Testis (tissue), 3 donors: Measurements from ENCODE around the gene LRRC37A. TPM values are rescaled to one million over a fixed set of nuclear protein-coding genes. Genes with fewer than 3 reads are reported as not detected.
"Not testable (repeated sequence)": the region's sequence is repeated elsewhere in the genome, so short reads cannot be mapped to it uniquely, and the experiment has no call there.

Source experiments
- DNase-seq: peaks from one replicate; pipeline ENCODE4 v3.0.0-alpha.2; 2019
- H3K27ac ChIP-seq, 2 donors: fragments of 200-600 bp; sonication (generic); one replicate each; pipeline ENCODE4 v1.5.1; 2019
- H3K27me3 ChIP-seq: fragments of 200-600 bp; sonication (generic); one replicate; pipeline ENCODE4 v1.5.1; 2019
- H3K36me3 ChIP-seq: fragments of 200-600 bp; sonication (generic); one replicate; pipeline ENCODE4 v1.5.1; 2017; ENCODE audit warnings: low read depth; ENCODE audit errors: missing control alignments
- H3K4me1 ChIP-seq: fragments of 200-600 bp; sonication (generic); one replicate; pipeline ENCODE4 v1.5.1; 2019
- H3K4me3 ChIP-seq, 2 donors: fragments of 200-600 bp; sonication (generic); one replicate each; pipeline ENCODE4 v1.5.1; 2017 to 2019
- H3K9me3 ChIP-seq: fragments of 200-600 bp; sonication (generic); one replicate; pipeline ENCODE4 v1.5.1; 2017
- POLR2A ChIP-seq: fragments of 450-650 bp; IDR thresholded peaks from one replicate; pipeline ENCODE4 v1.6.1; 2017; ENCODE audit warnings: antibody characterized with exemption, mild to moderate bottlenecking, moderate library complexity
- WGBS, 2 donors: methylation state at CpG; one replicate each; pipeline ENCODE4 v1.1.5; 2018; 5-methylcytosine and 5-hydroxymethylcytosine counted together
- intact Hi-C: fragments of 100-400 bp; cut with DNase I; formaldehyde crosslinking; loops from one replicate; pipeline ENCODE4 v1.15.1; 2023; ENCODE audit warnings: low total_unique reads
- polyA plus RNA-seq: library from polyadenylated mRNA; stranded (reverse); fragments of 350-450 nt; fragmentation: Illumina TruSeq; extraction: RNeasy Lipid Tissue Mini Kit (QIAGEN cat#74804); gene quantifications from one replicate; pipeline ENCODE4 v1.2.3, GENCODE V29; 2014; ENCODE audit warnings: low read depth, low replicate concordance; ENCODE audit not compliant: insufficient read depth
- total RNA-seq, 2 donors: library from RNA; depleted of rRNA; stranded (reverse); fragments of >200 nt; gene quantifications; one replicate each; pipeline ENCODE4 v1.2.3, GENCODE V29; 2016
- TF ChIP-seq, protein P1 (sequence below), 3 experiments: fragments of 450-650 bp in 2 of 3; fragments of 200-600 bp in 1 of 3; sonication (generic) in 1 of 3; IDR thresholded peaks; one replicate each; pipeline ENCODE4 v1.5.1; 2016 to 2019; ENCODE audit warnings: antibody characterized with exemption in 3 of 3, mild to moderate bottlenecking in 2 of 3, moderate library complexity in 1 of 3

The LRRC37A gene
- total and polyA plus RNA-seq, 3 donors from 2014 or later: 7.8 to 18.9 (median 10.2) TPM

DNA sequence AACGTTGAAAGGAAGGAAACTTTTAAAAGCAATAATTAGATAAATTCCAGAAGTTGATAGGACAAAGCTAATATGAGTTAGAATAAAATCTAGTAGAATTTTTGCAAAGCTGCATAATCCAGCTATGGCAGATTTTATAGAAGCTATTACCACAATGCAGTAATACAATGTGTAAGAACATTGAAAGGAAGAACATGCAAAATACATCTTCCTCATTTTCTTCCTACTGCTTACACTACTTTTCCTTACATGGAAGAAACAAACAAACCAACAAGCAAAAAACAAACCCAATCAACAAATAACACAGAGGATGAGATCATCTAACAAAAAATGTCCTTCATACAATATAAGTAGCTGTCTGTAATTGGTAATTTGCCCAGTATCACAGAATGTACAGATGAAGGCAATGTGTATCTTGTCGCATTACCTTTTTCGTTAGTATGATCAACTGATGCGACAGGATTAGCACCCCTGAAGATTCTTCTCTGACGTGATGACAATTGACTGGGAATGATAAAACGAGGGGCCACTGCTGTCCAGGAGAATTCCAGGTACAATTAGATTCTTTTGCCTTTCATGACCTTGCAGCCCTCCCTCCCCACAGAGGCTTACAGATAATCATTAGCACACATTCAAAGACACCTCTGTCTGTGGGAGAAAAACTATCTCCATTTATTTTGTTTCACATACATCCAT lies 21.2 kb upstream of the LRRC37A start:
- no peaks in the 10 kb centered on the region for H3K9me3 ChIP-seq
- 60 to 64% methylated on average over 6 of the region's 6 CpGs for WGBS, 2 donors
- TF ChIP-seq, protein P1, sequence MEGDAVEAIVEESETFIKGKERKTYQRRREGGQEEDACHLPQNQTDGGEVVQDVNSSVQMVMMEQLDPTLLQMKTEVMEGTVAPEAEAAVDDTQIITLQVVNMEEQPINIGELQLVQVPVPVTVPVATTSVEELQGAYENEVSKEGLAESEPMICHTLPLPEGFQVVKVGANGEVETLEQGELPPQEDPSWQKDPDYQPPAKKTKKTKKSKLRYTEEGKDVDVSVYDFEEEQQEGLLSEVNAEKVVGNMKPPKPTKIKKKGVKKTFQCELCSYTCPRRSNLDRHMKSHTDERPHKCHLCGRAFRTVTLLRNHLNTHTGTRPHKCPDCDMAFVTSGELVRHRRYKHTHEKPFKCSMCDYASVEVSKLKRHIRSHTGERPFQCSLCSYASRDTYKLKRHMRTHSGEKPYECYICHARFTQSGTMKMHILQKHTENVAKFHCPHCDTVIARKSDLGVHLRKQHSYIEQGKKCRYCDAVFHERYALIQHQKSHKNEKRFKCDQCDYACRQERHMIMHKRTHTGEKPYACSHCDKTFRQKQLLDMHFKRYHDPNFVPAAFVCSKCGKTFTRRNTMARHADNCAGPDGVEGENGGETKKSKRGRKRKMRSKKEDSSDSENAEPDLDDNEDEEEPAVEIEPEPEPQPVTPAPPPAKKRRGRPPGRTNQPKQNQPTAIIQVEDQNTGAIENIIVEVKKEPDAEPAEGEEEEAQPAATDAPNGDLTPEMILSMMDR (IDR thresholded peaks at IDR 0.05): no peak
- TF ChIP-seq POLR2A: no peak
- no peak for DNase-seq
- no peak overlapping the region for H3K27ac ChIP-seq
- no peaks in the 10 kb centered on the region for H3K27me3 ChIP-seq
- no peak overlapping the region for H3K4me3 ChIP-seq
- intact Hi-C loops: loop anchor here (10.0 kb wide), 1 partner anchor 269 kb away; no protein-coding TSS in a partner anchor
- no peaks in the 10 kb centered on the region for H3K36me3 ChIP-seq
- no peaks in the 10 kb centered on the region for H3K4me1 ChIP-seq

DNA sequence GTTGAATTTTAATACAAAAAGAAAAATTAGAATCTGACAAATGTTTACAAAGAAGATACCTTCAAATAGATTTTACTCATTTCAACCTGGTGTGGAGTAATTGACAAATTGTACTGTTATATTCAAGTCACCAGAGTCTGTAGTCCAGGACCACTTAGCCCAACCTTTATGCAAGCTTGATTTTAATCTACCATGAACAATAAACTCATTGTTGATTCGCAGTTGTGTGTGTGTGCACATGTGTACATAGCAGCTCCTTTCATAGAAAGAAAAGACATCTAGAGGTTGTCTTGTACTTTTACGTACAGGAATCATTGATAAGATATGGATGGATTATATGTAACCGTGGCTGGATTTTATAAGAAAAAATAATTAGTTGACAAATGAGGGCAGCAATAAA lies 20.7 kb upstream of the LRRC37A start:
- no peak overlapping the region for H3K4me3 ChIP-seq
- TF ChIP-seq POLR2A: no peak
- TF ChIP-seq, protein P1 (IDR thresholded peaks at IDR 0.05): no peak
- DNase-seq: no peak
- intact Hi-C loops: loop anchor here (10.0 kb wide), 1 partner anchor 269 kb away; no protein-coding TSS in a partner anchor
- no peaks in the 10 kb centered on the region for H3K27me3 ChIP-seq
- WGBS, 2 donors: 65 to 73% methylated on average over 3 of the region's 3 CpGs
- H3K27ac ChIP-seq: no peak overlapping the region
- no peaks in the 10 kb centered on the region for H3K36me3 ChIP-seq
- H3K4me1 ChIP-seq: no peaks in the 10 kb centered on the region
- no peaks in the 10 kb centered on the region for H3K9me3 ChIP-seq

DNA sequence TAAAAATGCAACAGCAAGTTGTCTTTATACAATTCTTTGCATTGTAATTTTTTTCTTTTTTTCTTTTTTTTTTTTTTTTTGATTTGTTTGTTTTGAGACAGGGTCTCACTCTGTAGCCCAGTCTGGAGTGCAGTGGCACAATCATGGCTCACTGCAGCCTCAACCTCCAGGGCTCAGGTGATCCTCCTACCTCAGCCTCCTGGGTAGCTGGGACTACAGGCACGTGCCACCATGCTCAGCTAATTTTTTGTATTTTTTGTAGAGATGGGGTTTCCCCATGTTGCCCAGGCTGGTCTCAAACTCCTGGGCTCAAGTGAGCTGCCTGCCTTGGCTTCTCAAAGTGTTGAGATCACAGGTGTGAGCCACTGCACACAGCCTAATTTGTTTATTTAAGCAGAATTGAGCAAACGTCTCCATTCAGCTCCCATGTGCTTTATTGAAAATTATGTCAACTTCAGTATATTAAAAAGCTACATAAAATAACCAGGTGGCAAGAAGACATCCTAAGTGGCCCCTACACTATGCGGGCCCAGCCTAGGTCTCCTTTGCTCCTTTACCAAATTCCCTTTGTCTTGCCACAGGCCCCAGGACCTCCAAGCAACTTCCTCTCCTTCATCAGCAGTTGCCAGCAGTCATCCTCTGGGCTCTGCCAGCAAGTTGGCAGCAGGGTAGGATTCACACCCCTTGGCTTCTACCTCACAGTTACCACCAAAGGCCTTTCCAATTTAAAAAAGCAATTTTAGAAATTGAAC lies 18.0 kb upstream of the LRRC37A start:
- not testable (repeated sequence) for H3K4me1 ChIP-seq

DNA sequence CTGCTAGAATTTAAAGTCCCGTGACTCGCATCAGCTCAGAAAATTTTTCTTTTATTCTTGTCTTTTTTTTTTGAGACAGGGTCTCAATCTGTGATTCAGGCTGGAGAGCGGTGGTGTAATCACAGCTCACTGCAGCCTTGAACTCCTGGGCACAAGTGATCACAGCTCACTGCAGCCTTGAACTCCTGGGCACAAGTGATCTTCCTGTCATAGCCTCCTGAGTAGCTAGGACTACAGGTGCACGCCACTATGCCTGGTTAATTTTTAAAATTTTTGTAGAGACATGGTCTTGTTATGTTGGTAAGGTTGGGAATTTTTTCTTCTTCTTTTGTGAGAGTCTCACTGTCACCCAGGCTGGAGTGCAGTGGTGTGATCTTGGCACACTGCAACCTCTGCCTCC lies 13.6 kb upstream of the LRRC37A start:
- H3K4me3 ChIP-seq, DNase-seq, intact Hi-C loops, H3K4me1 ChIP-seq, H3K9me3 ChIP-seq, H3K27ac ChIP-seq, H3K36me3 ChIP-seq, H3K27me3 ChIP-seq: not testable (repeated sequence)
- WGBS, 2 donors: 93 to 94% methylated on average over 4 of the region's 4 CpGs

More for the DNA sequence above, 18.0 kb upstream of the LRRC37A start:
- not testable (repeated sequence) for H3K27ac ChIP-seq, H3K27me3 ChIP-seq, DNase-seq, H3K9me3 ChIP-seq, H3K4me3 ChIP-seq, H3K36me3 ChIP-seq
- 74 to 89% methylated on average over 3 of the region's 3 CpGs for WGBS, 2 donors
- intact Hi-C loops: loop anchor here (10.0 kb wide), 1 partner anchor 272 kb away; no protein-coding TSS in a partner anchor

DNA sequence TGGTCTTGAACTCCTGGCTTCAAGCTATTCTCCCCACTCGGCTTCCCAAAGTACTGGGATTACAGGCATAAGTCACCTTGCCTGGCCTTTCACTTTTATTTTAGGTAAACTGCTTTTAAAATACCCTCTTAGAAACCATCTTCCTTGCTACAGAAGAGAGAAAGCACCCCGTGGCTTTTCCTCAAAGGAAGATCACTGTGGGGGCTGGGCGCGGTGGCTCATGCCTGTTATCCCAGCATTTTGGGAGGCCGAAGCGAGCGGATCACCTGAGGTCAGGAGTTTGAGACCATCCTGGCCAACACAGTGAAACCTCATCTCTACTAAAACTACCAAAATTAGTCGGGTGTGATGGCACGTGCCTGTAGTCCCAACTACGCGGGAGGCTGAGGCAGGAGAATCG lies 12.3 kb upstream of the LRRC37A start:
- H3K27ac ChIP-seq, H3K4me3 ChIP-seq, H3K4me1 ChIP-seq, H3K9me3 ChIP-seq, intact Hi-C loops, DNase-seq, H3K27me3 ChIP-seq, H3K36me3 ChIP-seq: not testable (repeated sequence)
- 77 to 95% methylated on average over 7 to 12 of the region's 12 CpGs for WGBS, 2 donors

DNA sequence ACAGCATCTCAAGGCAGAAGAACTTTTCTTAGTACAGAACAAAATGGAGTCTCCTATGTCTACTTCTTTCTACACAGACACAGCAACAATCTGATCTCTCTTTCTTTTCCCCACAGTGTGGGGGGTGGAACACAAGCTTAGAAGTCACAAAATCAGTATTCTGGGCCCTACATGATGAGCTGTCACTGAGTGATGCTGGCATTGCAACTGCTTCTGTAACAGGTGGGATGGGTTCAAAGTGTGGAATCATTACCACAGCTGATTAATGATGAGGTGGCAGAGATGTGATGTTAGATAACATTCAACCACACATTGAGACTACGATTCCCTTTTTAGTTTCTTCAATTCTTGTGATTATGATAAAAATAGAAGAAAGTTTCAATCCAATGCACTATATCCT lies 10.5 kb upstream of the LRRC37A start:
- WGBS, 2 donors: 82 to 91% methylated on average over 1 of the region's 1 CpG
- H3K27ac ChIP-seq, DNase-seq, H3K4me3 ChIP-seq, intact Hi-C loops, H3K27me3 ChIP-seq, H3K36me3 ChIP-seq, H3K4me1 ChIP-seq, H3K9me3 ChIP-seq: not testable (repeated sequence)

DNA sequence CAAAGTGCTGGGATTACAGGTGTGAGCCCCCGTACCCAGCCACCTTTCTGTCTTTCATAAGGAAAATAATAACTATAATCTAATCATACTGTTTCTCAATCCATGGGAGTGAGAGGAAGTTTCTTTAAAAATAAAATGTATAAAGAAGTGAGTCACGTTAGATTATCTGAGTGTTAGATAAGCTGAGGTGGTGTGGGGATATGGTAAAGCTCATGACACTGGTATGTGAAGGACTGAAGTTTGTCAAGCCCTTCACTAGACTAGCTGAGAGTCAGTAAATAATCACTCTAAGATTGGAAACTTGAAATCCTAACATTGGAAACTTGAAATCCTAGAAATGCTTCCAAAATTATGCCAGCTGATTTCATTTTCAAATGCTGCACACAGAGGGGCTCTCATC lies 9.4 kb upstream of the LRRC37A start:
- DNase-seq, intact Hi-C loops, H3K4me1 ChIP-seq, H3K27ac ChIP-seq, H3K36me3 ChIP-seq, H3K9me3 ChIP-seq, H3K4me3 ChIP-seq, H3K27me3 ChIP-seq: not testable (repeated sequence)
- 73 to 82% methylated on average over 2 of the region's 2 CpGs for WGBS, 2 donors
